NCI-H345 treated with DMSO at 0.1 percent for 48 hours (cell line): ENCODE data around the gene IL3.
A peak's percentile ranks its signal among the peaks of the same experiment; 100 is the strongest.

ENCODE experiments used
- DNase-seq: peaks from one replicate; lab custom pipeline; 2025; ENCODE audit not compliant: unreplicated experiment; lab: John Stamatoyannopoulos, UW

The IL3 gene

DNA sequence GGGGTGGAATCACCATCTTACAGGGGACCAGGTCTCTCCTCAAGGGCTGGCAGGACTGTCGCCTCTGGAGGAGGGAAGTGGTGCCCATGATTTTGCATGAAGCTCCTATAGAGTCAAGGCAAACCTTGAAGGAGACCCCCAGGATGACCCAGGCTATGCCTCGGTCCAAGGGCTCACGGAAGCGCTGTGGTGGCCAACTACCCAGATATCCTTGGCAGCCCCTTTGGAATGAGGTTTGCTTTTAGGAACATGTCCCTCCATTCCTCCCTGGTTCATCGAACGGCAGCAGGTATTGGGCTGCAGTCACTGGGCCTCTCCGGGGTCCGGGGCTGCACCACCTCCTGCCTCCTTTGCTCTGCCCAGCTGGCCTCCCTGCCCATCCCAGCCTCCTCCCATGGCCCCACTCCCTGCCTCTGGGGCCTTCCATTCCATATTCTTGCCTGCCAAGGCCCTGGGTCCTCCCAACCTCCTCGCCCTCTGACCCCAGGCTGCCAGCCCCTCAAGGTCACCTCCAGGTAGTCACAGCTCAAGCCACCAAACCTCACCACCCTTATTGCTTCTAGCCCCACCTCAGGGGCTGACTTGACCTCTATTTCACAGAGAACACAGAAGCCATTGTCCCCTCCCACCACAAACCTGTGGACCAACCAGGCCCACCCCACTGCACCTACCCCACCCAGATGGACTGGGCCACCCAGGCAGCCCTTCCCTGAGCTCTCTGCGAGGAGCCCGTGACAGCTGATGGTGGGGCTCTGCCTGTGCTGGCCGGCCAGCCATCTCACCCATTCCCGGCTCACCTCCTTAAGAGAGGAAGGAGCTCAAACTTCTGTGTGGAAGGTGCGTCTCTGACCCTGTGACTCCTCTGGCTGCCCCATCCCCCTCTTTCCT lies 3.6 kb upstream of the IL3 start:
- DNase-seq: no peak

DNA sequence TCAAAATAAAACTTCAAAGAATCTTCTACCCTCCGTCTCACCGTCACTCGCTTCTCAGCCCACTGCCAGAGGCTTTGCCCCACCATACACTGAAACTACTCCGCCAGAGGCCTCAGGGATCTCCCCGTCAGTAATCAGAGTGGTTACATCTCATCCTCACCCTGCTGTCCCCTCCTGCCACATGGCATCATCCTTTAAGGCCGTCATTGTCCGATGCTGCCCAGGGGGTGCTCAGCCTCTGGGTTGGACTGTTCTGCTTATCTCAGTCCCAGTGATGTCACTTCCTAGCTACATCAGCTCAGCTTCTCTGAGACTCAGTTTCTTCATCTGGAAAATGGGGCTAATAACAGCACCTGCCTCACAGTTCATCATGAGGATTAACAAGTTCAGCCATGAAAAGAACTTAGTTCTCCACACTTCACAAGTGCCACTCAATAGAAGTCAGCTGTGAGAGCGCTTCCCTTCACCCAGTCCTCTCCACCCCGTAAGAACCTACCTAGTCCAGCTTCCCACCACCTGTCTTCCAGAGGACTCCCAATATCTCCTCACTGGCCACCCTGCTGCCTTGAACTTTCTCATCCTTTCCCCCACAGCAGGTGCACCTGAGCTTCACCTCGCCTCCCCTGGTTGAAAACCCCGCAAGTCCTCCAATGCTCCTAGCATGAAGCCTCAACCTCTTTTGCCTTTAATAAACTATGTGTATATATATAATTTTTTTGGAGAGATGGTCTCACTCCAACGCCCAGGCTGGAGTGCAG lies 2.8 kb upstream of the IL3 start:
- no peak for DNase-seq

DNA sequence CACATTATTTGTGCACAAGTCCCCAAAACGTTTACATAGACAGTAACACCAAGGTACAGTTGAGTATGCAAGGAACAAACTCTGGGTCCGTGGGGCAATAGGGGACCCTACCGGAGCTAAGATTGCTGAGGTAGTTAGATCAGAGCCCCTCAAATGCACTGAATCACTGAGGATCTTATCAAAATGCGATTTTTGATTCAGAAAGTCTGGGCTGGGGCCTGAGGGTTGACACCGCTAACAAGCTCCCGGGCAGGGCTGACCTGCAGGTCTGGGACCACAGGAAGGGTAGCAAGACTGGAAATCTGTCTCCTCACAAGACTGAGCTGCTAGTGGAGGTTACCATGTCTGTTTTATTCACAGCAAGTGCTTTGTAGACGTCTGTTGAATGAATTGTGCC lies 1.8 kb upstream of the IL3 start:
- DNase-seq: no peak

DNA sequence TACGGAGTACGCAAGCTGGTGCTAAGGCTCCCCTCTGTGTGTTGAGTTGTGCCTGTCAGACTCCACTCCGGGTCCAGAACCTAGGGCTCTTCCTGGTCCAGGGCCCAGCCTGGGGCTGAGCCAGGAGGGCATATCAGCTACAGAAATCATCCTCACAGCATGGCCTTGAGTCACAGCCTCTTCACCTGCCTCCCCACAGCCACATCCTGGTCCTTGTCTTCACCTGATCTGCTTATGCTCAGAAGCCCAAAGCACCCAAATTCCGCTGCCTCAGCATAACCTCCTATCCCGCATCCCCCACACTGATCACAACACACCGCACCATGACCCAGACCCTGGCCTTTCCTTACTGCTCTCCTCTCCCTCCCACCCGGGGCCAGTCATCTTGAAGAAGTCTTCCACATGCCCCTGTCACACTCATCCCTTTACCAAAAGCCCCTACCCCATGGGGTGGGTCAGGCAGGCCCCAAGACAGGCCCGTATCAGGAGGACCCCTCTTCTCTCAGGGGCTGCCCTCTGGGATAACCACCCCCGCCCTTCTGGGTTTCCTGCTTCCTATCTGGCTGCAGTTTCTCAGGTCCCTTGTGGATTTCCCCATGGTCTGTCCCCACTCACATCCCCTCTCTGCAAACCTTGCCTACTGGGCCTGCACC lies 1.3 kb upstream of the IL3 start:
- no peak for DNase-seq

DNA sequence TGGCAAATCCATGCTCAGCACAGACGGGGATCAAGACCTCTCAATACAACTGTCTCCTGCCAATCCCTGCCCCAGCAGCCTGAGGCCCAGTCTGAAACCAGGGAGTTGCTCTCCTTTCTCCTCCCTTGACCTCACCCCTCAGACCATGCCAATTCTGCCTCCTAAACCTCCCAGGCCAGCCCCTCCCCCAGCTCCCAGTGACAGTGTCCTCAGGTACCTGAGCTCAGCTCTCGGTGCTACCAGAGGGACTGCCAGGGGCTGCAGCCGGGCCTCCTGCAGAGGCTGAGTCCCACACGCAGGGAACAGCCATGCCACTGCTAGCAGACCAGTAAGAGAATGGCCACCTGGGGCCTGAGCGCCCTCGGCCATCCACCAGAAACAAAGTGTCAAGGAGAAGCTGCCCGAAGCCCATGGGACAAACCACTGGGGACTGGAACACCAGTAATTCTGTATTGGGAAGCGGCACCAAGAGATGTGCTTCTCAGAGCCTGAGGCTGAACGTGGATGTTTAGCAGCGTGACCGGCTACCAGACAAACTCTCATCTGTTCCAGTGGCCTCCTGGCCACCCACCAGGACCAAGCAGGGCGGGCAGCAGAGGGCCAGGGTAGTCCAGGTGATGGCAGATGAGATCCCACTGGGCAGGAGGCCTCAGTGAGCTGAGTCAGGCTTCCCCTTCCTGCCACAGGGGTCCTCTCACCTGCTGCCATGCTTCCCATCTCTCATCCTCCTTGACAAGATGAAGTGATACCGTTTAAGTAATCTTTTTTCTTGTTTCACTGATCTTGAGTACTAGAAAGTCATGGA lies 557 bp upstream of the IL3 start:
- DNase-seq: no peak

DNA sequence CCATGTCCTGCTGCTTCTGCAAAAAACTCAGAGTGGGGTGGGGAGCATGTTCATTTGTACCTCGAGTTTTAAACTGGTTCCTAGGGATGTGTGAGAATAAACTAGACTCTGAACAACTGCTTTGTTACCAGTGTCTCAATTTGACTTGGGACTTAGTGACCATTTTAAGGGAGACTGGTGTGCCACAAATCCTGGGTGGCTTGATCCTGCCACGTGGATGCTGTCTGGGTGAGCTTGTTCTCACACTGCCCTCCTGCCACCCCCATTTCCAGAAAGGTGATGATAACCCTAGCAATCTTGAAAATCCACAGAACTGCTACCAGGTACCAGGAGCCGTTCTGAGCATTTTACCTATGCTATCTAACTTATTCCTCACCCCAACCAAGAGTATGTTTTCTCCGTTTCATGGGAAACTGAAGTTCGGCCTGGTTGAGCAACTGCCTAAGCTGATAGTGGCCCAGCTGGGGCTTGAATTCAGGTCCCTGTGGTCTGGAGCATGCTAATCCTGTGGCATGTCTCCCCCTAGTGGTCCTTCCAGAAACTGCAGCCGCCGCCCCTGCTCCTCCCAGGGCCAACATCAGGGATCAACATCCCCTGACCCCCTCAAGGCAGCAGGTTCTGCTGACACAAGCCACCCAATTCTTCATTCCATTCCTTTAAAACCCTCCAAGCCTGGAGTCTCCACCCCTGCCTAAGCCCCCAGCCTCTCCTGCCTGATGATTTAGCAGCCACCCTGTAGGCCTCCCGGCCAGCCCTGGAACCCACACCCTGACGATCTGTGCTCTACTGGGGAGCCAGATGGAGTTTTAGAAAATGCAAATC lies 2.8 kb downstream of the IL3 start:
- peak; percentile 10 for DNase-seq

DNA sequence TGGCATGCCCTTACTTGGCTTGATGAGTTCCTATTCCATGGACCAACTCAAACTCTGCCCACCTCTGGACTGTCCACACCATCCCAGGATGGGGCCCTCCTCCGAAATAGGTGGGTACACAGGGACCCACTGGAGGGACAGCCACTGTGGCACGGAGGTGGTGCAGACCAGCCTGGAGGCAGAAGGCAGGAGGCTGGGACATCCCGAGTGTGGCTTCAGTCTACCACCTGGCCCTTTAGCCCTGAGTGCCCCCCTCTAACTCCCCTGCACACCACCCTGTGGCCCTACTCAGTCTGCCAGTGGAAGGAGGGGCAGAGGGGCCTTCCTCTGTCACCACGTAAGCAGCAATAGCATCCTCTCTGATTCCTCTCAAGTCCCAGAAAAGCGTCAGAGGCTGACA lies 3.7 kb downstream of the IL3 start:
- DNase-seq: no peak

DNA sequence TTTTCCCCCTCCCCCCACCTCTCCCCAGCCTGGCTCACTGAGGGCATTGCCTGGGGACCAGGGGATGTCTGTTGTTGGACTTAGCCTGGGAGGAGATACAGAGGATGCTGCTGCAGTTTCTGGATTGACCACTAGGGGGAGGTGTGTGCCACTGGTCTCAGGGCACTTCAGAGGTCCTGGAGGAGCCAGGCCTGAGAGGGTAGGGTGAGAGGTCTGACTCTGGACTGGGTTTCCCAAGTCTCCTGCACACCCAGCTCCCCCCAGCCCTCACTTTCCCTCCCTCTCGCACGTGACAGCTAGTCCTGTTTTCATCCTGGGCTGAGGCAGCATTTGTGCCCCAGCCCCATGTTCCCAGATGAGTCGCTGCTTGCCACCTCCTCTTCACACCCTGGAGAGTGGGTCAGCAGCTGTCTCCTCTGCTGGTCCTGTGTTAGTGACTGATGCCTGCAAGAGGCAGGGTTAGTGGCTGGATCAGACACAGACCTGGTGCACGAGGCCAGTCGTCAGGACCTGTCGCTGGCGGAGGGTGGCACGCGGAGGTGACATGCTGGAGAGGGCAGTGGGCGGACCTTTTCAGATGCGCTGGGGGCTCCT lies 4.4 kb downstream of the IL3 start:
- DNase-seq: no peak

DNA sequence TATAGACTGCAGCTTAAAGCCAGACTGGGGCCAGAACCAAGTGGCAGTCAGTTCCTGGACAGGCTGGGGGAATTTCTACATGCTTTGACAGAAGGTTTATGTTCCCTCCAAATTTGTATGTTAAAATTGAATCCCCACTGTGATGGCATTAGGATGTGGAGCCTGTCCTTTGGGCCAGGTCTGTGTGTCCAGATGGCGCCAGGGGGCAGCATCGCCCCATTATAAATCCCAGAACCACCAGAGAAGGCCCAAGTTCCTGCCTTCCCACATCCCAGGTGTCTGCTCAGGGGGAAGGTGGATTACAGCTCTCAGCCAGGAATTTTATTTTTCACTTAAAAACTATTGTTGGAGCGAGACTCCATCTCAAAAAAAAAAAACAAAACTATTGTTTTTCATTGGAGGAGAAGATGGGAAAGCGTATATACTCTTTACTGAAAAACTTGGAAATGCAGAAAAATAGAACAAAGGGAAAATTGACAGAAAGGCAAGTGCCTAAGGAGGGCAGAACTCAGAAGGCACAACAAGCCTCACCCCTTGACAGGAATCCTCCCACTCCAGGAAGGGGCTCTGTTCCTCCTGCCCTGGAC lies 5.0 kb downstream of the IL3 start:
- no peak for DNase-seq

DNA sequence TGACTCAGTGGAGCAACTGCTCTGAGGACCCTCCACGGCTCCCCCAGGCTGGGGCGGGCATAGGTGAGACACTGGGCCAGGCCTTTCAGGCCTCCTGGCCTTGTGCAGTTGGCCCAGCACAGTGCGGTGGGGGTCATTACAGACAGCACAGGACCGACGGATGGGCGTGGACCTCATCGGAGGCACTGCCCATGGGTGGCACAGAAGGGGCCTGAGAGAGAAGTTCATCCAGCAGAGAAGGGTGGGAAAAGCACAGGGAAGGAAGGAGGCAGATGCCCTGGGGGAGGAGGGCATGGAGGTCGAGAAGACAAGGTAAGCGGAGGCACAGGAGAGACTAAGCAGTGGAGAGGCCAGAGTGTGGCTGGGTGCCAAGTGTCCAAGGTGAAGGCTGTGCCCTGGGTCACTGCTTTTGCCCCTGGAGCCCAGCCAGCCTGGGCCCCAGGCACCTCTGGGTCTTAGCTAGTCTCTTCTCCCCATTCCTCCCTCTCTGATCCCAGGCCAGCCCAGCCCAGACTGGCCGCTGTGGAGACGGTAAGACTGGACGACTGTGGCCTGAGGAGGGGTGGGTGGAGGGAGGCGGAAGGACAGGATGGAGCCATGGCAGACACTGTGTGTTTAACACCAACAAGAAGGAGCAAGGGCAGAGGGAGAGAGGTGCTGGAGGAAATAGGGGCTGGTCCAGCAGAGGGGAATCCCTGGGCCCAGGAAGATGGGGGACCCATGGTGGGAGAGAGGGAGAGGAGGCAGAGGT lies 5.7 kb downstream of the IL3 start:
- no peak for DNase-seq

DNA sequence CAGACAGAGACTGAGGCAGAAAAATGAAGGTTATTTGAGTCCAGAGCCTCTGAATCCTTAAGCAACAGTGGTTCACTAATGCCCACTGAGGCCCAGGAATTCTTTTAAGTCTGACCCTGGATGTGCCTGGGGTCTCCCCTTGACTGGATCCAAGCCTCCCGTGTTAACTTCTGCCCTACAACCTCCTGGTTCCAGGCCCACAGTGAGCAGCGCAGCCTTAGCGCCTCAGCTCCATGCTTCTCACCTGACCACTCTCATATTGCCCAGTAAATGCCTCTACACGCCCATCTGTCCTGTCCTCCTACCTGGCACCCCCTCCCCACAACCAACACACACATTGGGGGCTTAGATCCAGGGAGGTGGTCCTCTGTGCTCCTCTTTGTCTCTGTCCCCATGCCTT lies 6.4 kb downstream of the IL3 start:
- DNase-seq: no peak

DNA sequence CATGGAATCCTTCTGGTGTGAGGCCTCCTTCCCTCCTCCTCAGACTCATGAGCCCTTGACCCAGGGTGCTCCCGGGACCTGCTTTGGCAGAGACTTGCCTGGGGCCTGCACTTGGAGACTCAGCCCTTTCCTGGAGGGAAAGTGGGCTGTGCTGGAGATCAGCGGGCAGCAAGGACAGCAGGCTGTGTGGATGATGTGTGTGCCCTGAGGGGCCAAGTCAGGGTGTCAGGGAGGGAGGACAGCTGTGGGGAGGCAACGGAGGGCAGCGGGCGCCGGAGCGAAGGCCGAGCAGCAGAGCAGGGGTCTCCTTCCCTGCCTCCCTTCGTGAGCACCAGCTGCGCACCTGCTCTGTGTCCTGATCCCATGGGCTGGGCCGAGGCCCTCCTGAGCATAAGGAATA lies 7.0 kb downstream of the IL3 start:
- no peak for DNase-seq

DNA sequence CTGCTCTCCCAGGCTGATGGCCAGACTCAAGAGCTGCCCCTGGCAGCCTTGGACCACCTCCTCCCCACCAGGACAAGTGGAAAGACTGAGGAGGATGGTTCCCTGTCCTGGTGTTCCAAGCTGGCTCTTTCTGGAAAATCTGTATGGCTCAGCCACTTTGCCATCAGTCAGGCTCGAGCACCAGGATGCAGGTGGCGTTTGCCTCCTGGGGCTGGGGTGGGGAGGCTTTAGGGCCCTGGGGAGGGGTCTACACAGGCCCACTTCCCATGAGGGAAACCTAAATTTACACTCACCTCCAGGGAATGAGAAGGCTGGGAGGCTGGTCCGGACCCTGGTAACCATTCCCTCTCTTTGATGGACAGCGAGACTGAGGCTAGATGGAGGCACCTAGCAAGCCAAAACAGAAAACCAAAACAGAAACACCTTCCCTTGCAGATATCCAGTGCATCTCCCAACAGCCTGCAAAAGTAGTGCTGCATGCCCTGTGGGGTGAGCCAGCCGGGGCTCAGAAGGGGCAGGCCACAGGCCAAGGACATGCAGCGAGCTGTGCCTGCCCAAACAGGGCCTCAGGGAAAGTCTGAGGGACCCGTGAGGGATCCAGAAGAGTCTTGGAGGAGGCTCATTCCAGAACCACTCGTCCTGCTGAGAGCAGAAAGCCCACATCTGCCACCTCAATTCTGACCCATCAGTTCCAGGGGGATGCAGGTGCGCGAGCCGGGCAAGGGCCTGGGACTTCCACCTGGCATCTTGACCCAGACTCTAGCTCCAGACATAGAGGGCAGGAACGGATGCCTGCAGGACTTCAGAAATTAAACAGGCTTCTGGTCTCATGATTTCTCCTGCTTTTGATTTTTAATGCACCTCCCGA lies 7.7 kb downstream of the IL3 start:
- DNase-seq: no peak

DNA sequence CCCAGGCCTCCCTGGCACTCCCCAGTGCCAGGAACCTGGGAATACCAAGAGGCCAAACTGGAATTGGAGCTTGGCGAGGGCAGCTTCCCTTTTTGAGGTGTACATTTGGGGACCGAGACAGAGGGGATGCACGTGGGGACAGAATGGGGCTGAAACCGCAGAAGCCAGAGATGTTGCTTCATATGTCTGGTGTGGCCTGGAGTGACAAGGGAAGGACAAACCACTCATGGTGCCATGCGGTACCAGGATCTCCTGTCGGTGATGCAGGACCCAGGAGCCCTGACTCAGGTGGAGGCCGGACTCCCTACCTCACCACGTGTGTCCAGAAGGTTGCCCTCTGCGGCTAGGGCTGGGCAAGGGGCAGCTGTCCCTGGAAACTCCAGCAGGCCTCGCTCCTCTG lies 9.1 kb downstream of the IL3 start:
- no peak for DNase-seq

DNA sequence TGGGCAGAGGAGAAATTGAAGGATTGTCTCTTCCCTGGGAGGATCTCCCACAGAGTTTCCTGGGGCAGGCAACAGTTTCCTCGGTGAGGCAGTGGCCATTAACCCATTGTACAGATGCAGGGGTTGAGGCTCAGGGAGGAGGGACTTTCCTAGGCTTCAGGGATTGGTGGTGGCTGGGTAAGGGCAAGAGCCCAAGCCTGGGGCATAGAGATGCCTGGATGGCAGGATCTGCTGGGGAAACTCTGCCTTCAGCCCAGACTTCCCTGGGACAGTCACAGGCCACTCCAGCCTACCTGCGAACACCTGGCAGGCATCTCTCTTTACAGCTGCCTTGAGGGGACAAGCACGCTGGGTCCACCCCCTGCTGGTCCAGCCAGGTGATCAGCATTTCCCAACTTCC lies 9.5 kb downstream of the IL3 start:
- DNase-seq: no peak

DNA sequence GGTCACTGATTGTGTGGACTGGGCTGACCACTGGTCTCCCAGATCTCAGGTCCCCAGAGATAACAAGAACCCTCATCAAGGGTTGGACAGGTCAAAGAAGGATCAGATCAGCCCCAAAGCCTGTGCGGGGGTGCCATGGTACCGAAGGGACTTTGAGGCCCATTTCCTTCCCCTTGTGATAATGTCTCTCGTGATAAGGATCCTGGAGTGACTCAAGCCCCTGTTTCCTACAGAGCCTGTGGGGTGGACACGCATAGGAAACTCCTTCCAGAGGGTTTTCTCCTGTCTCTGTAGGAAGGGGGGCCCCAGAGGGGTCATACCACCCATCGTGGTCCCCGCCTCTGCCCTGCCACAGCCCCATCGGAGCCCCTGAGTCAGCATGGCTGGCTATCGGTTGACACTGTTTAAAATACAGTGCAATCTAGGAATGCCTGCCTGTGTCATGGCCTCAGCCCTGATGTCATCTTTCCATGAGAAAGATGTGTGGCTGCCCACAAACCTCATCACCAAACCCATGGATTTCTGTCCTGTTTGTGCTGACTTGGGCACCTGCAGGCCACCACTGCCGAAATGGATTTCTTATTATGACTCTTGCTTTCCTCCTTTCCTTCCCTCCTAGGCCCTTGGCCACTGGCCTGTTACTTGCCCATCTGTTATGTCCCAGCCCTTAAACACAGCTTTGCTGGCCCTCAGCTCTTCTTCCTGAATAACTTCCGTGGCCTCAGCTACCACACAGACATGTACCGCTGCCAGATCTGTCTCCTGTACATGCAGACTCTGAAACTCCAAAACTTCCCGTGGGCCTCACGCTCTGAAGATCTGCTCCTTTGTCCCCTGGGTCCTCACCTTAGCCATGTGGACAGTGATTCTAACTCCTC lies 10.2 kb downstream of the IL3 start:
- no peak for DNase-seq

DNA sequence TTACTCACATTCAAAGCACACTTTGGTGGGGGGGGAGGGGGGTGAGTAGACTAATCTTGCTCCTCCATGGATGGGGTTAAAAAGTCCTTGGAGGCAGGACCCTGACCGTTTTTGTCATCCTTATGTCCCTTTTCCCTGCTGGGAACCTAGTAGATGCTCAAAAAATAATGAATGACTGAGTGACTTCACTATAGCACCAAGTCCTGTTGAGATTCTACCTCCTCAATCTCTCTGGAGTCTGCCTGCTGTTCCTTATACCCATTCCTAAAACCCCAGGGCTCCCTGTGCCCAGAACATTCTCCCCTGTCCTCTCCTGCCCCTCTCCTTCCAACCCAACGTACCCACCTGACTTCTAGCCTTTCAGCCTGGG lies 10.9 kb downstream of the IL3 start:
- DNase-seq: no peak
